Thoracic aorta (tissue), 2 donors: ENCODE measurements around the gene TIMM17B. TPM values are rescaled to one million over a fixed set of nuclear protein-coding genes. Genes with fewer than 3 reads are reported as not detected.

Experiments used
- ATAC-seq: fragments of 150-250 bp; one replicate; pipeline ENCODE4 v1.8.0; 2017; ENCODE audit warnings: low read depth; ENCODE audit not compliant: insufficient number of reproducible peaks, low FRiP score
- DNase-seq: peaks from one replicate; pipeline ENCODE4 v3.0.0-alpha.2; 2020; ENCODE audit warnings: low spot score
- H3K27ac ChIP-seq, 2 donors: fragments of 200-600 bp; sonication (generic); 1 replicate in 1 of 2; 2 replicates in 1 of 2; pipeline ENCODE4 v1.5.1; 2016; ENCODE audit warnings: mild to moderate bottlenecking in 2 of 2, moderate library complexity in 2 of 2
- H3K27me3 ChIP-seq: fragments of 200-600 bp; sonication (generic); replicated peaks from 2 replicates; pipeline ENCODE4 v1.6.0; 2016; ENCODE audit warnings: mild to moderate bottlenecking; ENCODE audit not compliant: insufficient read depth
- H3K36me3 ChIP-seq: fragments of 200-600 bp; sonication (generic); one replicate; pipeline ENCODE4 v1.5.1; 2016
- H3K4me1 ChIP-seq, 2 donors: fragments of 200-600 bp; sonication (generic); 1 replicate in 1 of 2; 2 replicates in 1 of 2; pipeline versions ENCODE4 v1.5.1 to v1.6.0; 2016; ENCODE audit warnings: low read depth in 2 of 2, mild to moderate bottlenecking in 1 of 2; ENCODE audit not compliant: control insufficient read depth in 1 of 2
- H3K4me3 ChIP-seq: fragments of 200-600 bp; sonication (generic); 2 replicates; pipeline ENCODE4 v1.5.1; 2016; ENCODE audit warnings: mild to moderate bottlenecking
- H3K9me3 ChIP-seq: fragments of 200-600 bp; sonication (generic); 2 replicates; pipeline ENCODE4 v1.5.1; 2016
- CTCF ChIP-seq: fragments of 200-600 bp; sonication (generic); IDR thresholded peaks from one replicate; pipeline ENCODE4 v1.5.1; 2019; ENCODE audit warnings: antibody characterized with exemption
- total RNA-seq, 2 donors: library from RNA; depleted of rRNA; stranded (reverse); fragments of >200 nt; gene quantifications; one replicate each; pipeline versions ENCODE4 v1.1.0 to v1.2.3, GENCODE V29; 2016

The TIMM17B gene
- total RNA-seq, 2 donors from 2014 or later = 30.0 to 52.0 TPM

- DNase-seq (no peak), ATAC-seq (no peak)
- Histone ChIP-seq H3K27ac (no peak overlapping the region), H3K4me1 (peaks cover 0 to 5% of the 10 kb centered on the region in 2 donors), H3K4me3 (no peak overlapping the region), H3K9me3 (no peaks in the 10 kb centered on the region), H3K36me3 (no peaks in the 10 kb centered on the region), H3K27me3 (no peaks in the 10 kb centered on the region)
- no peak for TF ChIP-seq CTCF
These were observed 37.7 kb upstream of the TIMM17B start for GRCh38 chrX:48935301-48935670.

- no peaks in the 10 kb centered on the region for H3K27me3 ChIP-seq
- no peak overlapping the region for H3K27ac ChIP-seq
- no peaks in the 10 kb centered on the region for H3K9me3 ChIP-seq
- DNase-seq = no peak
- H3K4me3 ChIP-seq = no peak overlapping the region
- peaks cover 0 to 5% of the 10 kb centered on the region in 2 donors for H3K4me1 ChIP-seq
- no peak for TF ChIP-seq CTCF
- H3K36me3 ChIP-seq = no peaks in the 10 kb centered on the region
- no peak for ATAC-seq
These were observed 37.2 kb upstream of the TIMM17B start for GRCh38 chrX:48934581-48935300.

GRCh38 chrX:48933757-48934156, 36.2 kb upstream of the TIMM17B start:
- Histone ChIP-seq H3K27me3 (no peaks in the 10 kb centered on the region), H3K36me3 (no peaks in the 10 kb centered on the region), H3K27ac (no peak overlapping the region), H3K9me3 (no peaks in the 10 kb centered on the region), H3K4me1 (no peaks in the 10 kb centered on the region), H3K4me3 (no peak overlapping the region)
- ATAC-seq (no peak), DNase-seq (no peak)
- no peak for TF ChIP-seq CTCF

GRCh38 chrX:48927736-48928382, 30.3 kb upstream of the TIMM17B start:
- Histone ChIP-seq H3K36me3 (peaks cover 21% of the 10 kb centered on the region), H3K27me3 (no peaks in the 10 kb centered on the region), H3K27ac (no peak overlapping the region), H3K9me3 (no peaks in the 10 kb centered on the region), H3K4me3 (no peak overlapping the region), H3K4me1 (no peaks in the 10 kb centered on the region)
- TF ChIP-seq CTCF = no peak
- ATAC-seq (no peak), DNase-seq (no peak)

GRCh38 chrX:48927123-48927522, 29.6 kb upstream of the TIMM17B start:
- Histone ChIP-seq H3K36me3 (peaks cover 24% of the 10 kb centered on the region), H3K27ac (no peak overlapping the region), H3K9me3 (no peaks in the 10 kb centered on the region), H3K27me3 (no peaks in the 10 kb centered on the region), H3K4me3 (no peak overlapping the region), H3K4me1 (no peaks in the 10 kb centered on the region)
- DNase-seq = no peak
- TF ChIP-seq CTCF = no peak
- ATAC-seq = no peak
